HFF-Myc (cell line): Measurements from ENCODE around the gene WLS.

Experiments
- DNase-seq: peaks from one replicate; pipeline ENCODE4 v3.0.0-alpha.2; 2011; ENCODE audit warnings: low read depth; ENCODE audit errors: extremely low read depth
- H3K4me3 ChIP-seq: replicated peaks from 2 replicates; pipeline ENCODE4 v1.5.1; 2011; ENCODE audit warnings: low read depth, mild to moderate bottlenecking, control low read depth, low read length
- CTCF ChIP-seq: IDR thresholded peaks from 2 replicates; pipeline ENCODE4 v1.5.1; 2012; ENCODE audit warnings: mild to moderate bottlenecking, low read depth, low read length, control low read depth; ENCODE audit errors: missing control alignments

WLS gene

GRCh38 chr1:68199603-68200002, 32.7 kb downstream of the WLS start:
- no peak for TF ChIP-seq CTCF
- no peak for DNase-seq
- no peak overlapping the region for H3K4me3 ChIP-seq

GRCh38 chr1:68198752-68199151, 33.6 kb downstream of the WLS start:
- no peak for DNase-seq
- no peak for TF ChIP-seq CTCF

GRCh38 chr1:68197891-68198290, 34.4 kb downstream of the WLS start:
- TF ChIP-seq CTCF: no peak

More at GRCh38 chr1:68198752-68199151, 33.6 kb downstream of the WLS start:
- H3K4me3 ChIP-seq: no peak overlapping the region

GRCh38 chr1:68197461-68197860, 34.9 kb downstream of the WLS start:
- H3K4me3 ChIP-seq: no peak overlapping the region
- no peak for DNase-seq
- no peak for TF ChIP-seq CTCF

More at GRCh38 chr1:68197891-68198290, 34.4 kb downstream of the WLS start:
- no peak overlapping the region for H3K4me3 ChIP-seq
- DNase-seq: no peak

- DNase-seq: no peak
- H3K4me3 ChIP-seq: no peak overlapping the region
- TF ChIP-seq CTCF: no peak
Measured at GRCh38 chr1:68196676-68197075, 35.6 kb downstream of the WLS start.

GRCh38 chr1:68191717-68192116, 40.6 kb downstream of the WLS start:
- DNase-seq: no peak
- no peak for TF ChIP-seq CTCF
- no peak overlapping the region for H3K4me3 ChIP-seq

GRCh38 chr1:68188644-68189340, 43.5 kb downstream of the WLS start:
- H3K4me3 ChIP-seq: no peak overlapping the region

More at GRCh38 chr1:68188644-68189340, 43.5 kb downstream of the WLS start:
- no peak for TF ChIP-seq CTCF
- no peak for DNase-seq
